Measurements from ENCODE around the gene WDR86.

The WDR86 gene

GRCh38 chr7:151409667-151410404 is at the start of gene WDR86:
Gene WDR86 (minus strand): TSS chr7:151410038. CDS start chr7:151409589, 449 bp downstream.
- no peak for DNase-seq (ENCODE audit: extremely low read depth in 1 of 2, low read depth in 1 of 2)

- no peak for DNase-seq (ENCODE audit: extremely low read depth in 1 of 2, low read depth in 1 of 2)
Measured at GRCh38 chr7:151457534-151457933, 47.7 kb upstream of the WDR86 start.

- no peak for DNase-seq (ENCODE audit: extremely low read depth in 1 of 2, low read depth in 1 of 2)
Measured at GRCh38 chr7:151456782-151457181, 46.9 kb upstream of the WDR86 start.

- DNase-seq (ENCODE audit: extremely low read depth in 1 of 2, low read depth in 1 of 2) = no peak
Measured at GRCh38 chr7:151456276-151456675, 46.4 kb upstream of the WDR86 start.

GRCh38 chr7:151455690-151456089 is 45.9 kb upstream of the WDR86 start:
- DNase-seq (ENCODE audit: extremely low read depth in 1 of 2, low read depth in 1 of 2) = no peak

- no peak for DNase-seq (ENCODE audit: extremely low read depth in 1 of 2, low read depth in 1 of 2)
Measured at GRCh38 chr7:151454932-151455530, 45.2 kb upstream of the WDR86 start.

- DNase-seq (ENCODE audit: extremely low read depth in 1 of 2, low read depth in 1 of 2) = no peak
Measured at GRCh38 chr7:151454305-151454704, 44.5 kb upstream of the WDR86 start.

GRCh38 chr7:151453326-151453791 is 43.5 kb upstream of the WDR86 start:
- no peak for DNase-seq (ENCODE audit: extremely low read depth in 1 of 2, low read depth in 1 of 2)

GRCh38 chr7:151452680-151453325 is 43.0 kb upstream of the WDR86 start:
- no peak for DNase-seq (ENCODE audit: extremely low read depth in 1 of 2, low read depth in 1 of 2)

- DNase-seq (ENCODE audit: extremely low read depth in 1 of 2, low read depth in 1 of 2) = no peak
Measured at GRCh38 chr7:151451626-151452571, 42.1 kb upstream of the WDR86 start.

GRCh38 chr7:151451156-151451555 is 41.3 kb upstream of the WDR86 start:
- DNase-seq (ENCODE audit: extremely low read depth in 1 of 2, low read depth in 1 of 2) = no peak

- DNase-seq (ENCODE audit: extremely low read depth in 1 of 2, low read depth in 1 of 2) = no peak
Measured at GRCh38 chr7:151449990-151450389, 40.2 kb upstream of the WDR86 start.

GRCh38 chr7:151448261-151449252 is 38.7 kb upstream of the WDR86 start:
- peak; percentile 54 to 63 for DNase-seq (ENCODE audit: extremely low read depth in 1 of 2, low read depth in 1 of 2)

- no peak for DNase-seq (ENCODE audit: extremely low read depth in 1 of 2, low read depth in 1 of 2)
Measured at GRCh38 chr7:151447901-151448260, 38.0 kb upstream of the WDR86 start.

GRCh38 chr7:151447312-151447711 is 37.5 kb upstream of the WDR86 start:
- no peak for DNase-seq (ENCODE audit: extremely low read depth in 1 of 2, low read depth in 1 of 2)

- DNase-seq (ENCODE audit: extremely low read depth in 1 of 2, low read depth in 1 of 2) = no peak
Measured at GRCh38 chr7:151446412-151446811, 36.6 kb upstream of the WDR86 start.

- DNase-seq (ENCODE audit: extremely low read depth in 1 of 2, low read depth in 1 of 2) = no peak
Measured at GRCh38 chr7:151444632-151445031, 34.8 kb upstream of the WDR86 start.

- no peak for DNase-seq (ENCODE audit: extremely low read depth in 1 of 2, low read depth in 1 of 2)
Measured at GRCh38 chr7:151442776-151443496, 33.1 kb upstream of the WDR86 start.

GRCh38 chr7:151440799-151441445 is 31.1 kb upstream of the WDR86 start:
- DNase-seq (ENCODE audit: extremely low read depth in 1 of 2, low read depth in 1 of 2) = no peak

Measured in activated CD8-positive, alpha-beta memory T cell treated with anti-CD3 and anti-CD28 coated beads for 1 hour (primary cell).